Activated CD4-positive, CD25-positive, alpha-beta regulatory T cell treated with anti-CD3 and anti-CD28 coated beads, Interleukin-2, amount 50 U/mL, for 24 hours (primary cell): Measurements from ENCODE around the gene SLC16A5.
"Not testable (repeated sequence)": the region's sequence is repeated elsewhere in the genome, so short reads cannot be mapped to it uniquely, and the experiment has no call there.

Experiments
- ATAC-seq, 2 donors: fragments of 150-1000 bp; cut with Tn5 transposase; one replicate each; pipeline ENCODE4 v1.10.0; 2021; ENCODE audit warnings: mild to moderate bottlenecking in 1 of 2, moderate library complexity in 1 of 2

The SLC16A5 gene

DNA sequence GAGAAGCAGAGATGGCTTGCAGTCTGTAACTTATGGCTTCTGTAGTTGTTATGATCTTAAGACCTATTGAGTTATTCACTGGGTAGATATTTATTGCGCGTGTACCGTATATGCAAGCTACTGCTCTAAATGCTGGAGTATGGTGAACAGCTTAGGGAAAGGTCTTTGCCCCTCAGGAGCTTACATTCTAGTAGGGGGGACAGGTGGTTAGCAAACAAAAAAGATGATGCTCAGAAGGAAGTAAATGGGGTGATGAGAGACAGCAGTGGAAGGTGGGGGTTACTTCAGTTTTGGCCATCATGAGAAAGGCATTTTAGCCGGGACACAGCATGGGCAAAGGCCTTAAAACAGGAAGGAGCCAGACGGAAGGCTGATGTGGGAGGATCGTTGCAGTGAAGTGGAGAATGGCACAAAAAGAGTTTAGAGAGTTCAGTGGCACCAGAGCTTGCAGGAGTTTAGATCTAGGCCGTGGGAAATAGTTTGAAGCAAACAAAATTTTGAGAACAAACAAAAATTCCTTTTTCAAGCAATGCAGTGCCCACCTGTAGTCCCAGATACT lies 24.1 kb downstream of the SLC16A5 start:
- ATAC-seq, result no peak

DNA sequence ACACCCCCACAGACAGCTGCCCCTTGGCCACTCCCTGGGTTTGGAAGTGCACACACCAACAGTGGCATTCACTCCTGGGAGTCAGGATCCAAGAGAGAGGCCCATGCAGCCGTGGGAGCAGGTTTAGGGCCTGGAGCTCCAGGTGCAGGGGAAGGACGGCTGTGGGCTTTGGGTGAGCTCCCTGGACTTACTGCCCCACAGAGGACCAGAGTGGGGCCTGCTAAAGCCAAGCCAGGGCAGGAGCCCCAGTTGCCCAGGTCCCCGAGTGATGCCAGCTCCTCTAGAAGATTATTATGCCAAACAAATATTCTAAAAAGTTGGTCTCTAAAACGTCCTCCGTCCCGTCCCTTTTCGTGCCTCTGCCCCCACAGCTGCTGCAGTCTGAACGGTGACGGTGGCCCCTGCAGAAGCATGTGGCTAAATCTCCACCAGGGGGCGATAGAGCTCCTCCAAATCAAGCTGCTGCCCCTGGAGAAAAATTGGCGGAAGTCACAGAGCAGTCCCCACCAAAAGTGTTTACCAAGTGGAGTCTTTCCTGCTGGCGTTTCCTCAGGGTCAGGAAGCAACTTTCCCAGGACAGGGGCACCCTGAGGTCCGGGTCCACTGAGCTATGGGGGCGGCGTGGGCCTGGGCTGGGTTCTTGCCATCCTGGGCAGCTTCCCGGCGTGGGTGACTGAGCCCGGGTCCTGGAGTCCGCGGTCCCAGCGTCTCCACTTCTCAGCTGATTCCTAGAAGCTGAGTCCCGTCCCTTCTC lies 26.2 kb downstream of the SLC16A5 start:
- ATAC-seq, result peak; percentile 64 to 74

DNA sequence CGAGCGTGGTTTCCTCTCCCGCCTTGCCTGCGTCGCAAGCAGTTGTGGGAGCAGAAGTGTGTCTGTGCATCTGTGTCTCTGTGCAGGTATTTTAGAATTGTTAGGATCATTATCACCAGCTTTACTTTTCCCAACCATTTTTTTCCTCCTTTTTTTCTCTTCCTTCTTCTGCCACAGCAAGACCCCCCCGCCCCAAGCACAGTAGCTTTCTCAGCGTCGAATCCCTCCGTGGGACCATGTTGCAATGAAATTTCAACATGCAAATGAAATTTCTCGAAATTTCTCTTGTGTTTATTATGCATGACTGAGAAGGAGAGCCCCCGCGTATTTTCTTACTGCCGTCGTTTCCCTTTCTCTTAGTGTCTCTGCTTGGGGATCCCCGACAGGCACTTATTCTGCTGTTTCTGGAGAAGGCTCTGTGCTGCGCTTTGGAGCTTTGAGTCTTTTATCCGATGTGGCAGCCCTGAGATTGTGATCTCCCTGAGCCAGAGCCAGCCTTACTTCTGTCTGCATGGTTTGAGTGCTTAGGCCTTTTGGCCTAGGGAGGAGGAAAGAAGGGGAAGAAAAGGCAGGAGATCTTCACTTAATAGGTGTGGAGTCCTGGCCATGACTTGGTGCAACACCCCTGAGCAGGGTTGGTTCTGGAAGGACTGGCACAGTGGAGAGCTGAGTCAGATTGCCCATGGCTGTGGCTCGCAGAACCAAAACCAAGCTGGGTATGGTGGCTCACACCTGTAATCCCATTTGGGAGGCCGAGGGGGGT lies 27.0 kb downstream of the SLC16A5 start:
- ATAC-seq, result no peak

GRCh38 chr17:75115555-75115954 lies 27.8 kb downstream of the SLC16A5 start:
- ATAC-seq, result no peak

DNA sequence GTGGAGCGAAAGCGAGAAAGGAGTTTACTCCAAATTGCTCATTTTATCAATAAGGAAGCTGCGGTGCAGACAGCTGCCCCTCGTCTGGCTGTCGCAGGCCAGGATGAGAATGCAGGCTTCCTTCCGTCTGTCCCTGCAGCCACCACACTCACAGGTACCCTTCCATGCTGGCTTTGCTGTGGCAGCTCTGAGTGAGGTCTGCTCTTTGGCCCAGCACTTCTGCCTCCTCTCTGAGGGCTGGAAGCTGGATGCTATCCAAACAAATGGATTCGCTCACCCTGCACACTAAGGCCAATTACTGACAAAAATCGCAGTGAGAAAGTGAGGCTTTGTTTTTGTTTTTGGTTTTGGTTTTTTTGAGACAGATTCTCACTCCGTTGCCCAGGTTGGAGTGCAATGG lies 29.0 kb downstream of the SLC16A5 start:
- ATAC-seq, result no peak

DNA sequence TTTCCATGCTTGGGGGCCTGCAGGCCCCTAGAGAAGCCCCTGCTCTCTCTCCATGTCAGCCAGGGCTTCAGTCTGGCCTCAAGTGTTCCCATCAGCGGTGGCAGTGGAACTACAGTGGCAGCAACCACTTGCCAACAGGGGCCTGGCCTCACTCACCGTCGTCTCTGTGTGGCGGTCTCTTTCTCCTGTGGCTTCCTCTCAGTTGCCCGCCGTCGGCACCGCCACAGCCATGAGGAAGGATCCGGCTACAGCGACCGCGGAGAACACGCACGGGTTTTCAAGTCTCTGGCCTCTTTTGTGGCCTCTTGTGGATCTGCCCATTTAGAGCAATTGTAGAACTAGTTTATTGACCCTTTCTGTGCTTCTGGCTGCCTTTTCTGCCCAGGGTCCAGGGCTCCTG lies 30.6 kb downstream of the SLC16A5 start:
- no peak for ATAC-seq

- peak; percentile 92 to 98 for ATAC-seq
Measured at GRCh38 chr17:75124041-75124818, 36.5 kb downstream of the SLC16A5 start.

- no peak for ATAC-seq
Measured at GRCh38 chr17:75124819-75125162, 37.0 kb downstream of the SLC16A5 start.

DNA sequence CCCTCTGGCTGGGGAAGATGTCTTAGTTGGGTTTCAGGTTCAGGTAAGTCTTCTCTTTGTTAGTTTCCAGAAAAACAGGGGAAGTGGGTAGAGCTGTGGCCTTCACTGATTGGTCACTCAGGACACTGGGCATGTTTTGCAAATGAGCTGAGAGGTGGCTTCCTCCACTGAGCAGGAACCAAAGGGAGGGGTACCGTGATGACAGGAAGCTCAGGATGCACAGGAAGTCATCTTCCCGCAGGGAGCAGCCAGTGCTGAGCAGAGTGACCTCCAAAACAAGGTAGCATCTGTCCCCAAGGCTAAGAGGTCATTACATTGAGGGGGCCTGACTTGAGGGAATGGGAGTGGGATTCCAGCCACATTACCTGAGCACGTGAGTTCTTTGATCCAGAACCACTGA lies 38.2 kb downstream of the SLC16A5 start:
- no peak for ATAC-seq

DNA sequence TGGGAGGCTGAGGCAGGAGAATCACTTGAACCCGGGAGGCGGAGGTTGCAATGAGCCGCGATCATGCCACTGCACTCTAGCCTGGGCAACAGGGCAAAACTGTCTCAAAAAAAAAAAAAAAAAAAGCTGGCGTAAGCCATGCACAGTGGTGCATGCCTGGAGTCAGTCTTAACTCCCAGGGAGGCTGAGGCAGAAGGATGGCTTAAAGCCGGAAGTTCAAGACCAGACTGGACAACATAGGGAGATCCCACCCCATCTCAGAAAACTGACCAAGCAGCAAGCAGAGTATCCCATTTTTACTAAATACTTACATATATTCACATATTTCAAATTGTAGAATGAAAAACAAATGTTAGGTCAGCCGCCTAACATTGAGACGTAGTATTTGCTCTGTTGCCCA lies 39.2 kb downstream of the SLC16A5 start:
- ATAC-seq, result no peak

DNA sequence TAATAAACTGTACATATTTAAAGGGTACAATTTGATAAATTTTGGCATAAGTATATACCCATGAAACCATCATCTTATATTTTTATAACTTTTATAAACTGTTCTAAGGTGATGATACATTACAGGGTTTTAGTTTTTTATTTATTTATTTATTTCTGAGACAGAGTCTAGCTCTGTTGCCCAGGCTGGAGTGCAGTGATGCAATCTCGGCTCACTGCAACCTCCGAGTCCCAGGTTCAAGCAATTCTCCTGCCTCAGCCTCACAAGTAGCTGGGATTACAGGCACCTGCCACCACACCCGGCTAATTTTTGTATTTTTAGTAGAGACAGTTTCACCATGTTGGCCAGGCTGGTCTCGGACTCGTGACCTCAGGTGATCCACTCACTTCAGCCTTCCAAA lies 40.2 kb downstream of the SLC16A5 start:
- ATAC-seq, result not testable (repeated sequence)

DNA sequence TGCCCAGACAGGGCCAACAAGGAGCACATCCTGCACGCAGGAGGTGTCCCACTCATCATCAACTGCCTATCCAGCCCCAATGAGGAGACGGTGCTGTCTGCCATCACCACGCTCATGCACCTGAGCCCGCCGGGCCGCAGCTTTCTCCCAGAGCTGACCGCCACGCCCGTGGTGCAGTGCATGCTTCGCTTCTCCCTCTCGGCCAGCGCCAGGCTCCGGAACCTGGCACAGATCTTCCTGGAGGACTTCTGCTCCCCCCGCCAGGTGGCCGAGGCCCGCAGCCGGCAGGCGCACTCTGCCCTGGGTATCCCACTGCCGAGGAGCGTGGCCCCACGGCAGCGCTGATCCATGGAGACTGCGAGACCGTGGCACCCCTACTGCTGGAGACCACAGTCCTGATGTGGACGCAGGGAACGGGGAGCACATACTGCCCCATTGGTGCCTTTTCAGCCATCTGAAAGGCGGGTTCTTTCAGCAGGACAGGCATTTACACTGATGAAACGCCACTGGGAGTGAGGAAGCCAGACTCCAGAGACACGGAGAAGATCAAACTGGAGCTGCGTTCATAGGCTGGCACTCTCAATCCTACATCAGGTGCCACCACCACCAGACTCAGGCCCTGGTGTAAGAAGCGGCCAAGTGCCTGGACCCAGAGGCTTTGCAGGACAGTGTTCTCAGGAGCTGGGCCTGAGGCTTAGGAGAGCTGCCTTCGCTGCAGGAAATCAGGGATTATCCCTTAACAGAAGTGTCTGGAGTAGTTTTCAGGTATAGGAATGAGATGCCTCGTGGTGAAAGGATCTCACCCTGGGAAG lies 41.1 kb downstream of the SLC16A5 start:
- ATAC-seq, result no peak

DNA sequence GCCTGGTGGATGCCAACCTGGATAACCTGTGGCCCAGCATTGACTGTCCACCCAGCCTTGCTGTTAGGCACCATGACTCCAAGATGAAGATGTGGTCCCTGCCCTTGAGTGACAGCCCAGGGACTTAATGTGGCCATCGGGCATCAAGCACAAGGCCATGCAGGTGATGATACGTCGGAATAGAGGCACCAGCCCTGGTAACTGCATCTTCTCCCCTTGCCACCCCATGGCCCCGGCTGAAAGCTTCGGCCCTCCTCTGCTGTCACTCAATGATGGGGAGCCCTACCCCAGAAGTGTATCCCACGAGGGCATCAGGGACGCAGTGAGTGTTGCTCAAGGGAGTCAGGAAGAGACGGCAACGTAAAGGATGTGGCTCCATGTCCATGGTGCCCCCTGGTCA lies 41.8 kb downstream of the SLC16A5 start:
- no peak for ATAC-seq

GRCh38 chr17:75130059-75130631 lies 42.4 kb downstream of the SLC16A5 start:
- no peak for ATAC-seq

- ATAC-seq, result peak; percentile 54 to 57
Measured at GRCh38 chr17:75130632-75131277, 43.0 kb downstream of the SLC16A5 start.

- ATAC-seq, result peak; percentile 82 to 83
Measured at GRCh38 chr17:75131278-75132017, 43.7 kb downstream of the SLC16A5 start, which contains the start of gene NT5C. Gene NT5C (minus strand): TSS chr17:75131742. CDS start chr17:75131707, 35 bp downstream.

- ATAC-seq, result not testable (repeated sequence)
Measured at GRCh38 chr17:75132018-75133000, 44.6 kb downstream of the SLC16A5 start.

GRCh38 chr17:75133001-75133400 lies 45.2 kb downstream of the SLC16A5 start:
- no peak for ATAC-seq
